HG02885 (cell line): ENCODE measurements around the gene ATP6V0C.

Experiments
- ATAC-seq: cut with Tn5 transposase; IDR thresholded peaks from one replicate; pipeline ENCODE4 v1.9.1; 2021; ENCODE audit warnings: mild to moderate bottlenecking; ENCODE audit not compliant: unreplicated experiment, poor library complexity

ATP6V0C gene

GRCh38 chr16:2487903-2488531, 25.7 kb upstream of the ATP6V0C start:
- no peak for ATAC-seq

DNA sequence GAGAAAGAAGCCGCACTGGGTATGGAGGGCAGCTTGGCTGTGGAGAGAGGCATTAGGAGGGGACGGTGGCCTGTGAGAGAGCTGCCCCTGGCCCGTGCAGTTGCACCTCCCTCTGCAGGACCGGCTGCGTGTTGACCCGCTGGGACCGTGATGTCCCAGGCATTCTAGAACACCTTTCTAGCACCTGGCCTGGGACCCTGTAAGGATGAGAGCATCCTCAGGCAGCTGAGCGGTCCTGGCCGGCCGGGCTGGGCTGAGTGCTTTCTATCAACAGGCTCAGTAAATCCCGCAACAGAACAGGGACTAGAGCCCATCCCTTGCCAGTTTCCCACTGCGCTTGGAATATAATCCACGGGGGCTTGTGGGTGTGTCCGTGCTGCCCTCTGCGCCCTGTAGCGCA, 24.2 kb upstream of the ATP6V0C start:
- ATAC-seq = no peak

- ATAC-seq = no peak
Observed at GRCh38 chr16:2490190-2491105, 23.3 kb upstream of the ATP6V0C start.

DNA sequence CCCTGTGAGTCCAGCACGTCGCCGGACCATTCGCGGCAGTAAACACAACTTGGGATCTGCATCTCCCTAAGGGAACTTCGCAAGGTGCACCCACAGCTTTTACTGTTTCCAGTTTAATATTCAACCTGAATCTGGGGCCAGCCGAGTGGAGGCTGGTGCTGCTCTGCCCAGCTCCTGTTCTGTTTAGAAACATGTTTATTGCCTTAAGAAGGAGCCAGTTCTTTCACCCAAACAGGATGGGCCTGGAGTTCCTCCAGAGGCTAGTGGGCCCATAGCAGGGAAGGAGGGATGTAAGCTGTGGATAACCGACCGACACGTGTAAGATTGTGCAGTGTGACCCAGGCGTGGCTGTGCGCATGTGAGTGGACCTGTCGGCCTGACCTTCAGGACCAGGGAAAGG, 21.5 kb upstream of the ATP6V0C start:
- no peak for ATAC-seq

GRCh38 chr16:2493605-2494004, 20.1 kb upstream of the ATP6V0C start:
- ATAC-seq = no peak

GRCh38 chr16:2494616-2495015, 19.1 kb upstream of the ATP6V0C start:
- no peak for ATAC-seq

DNA sequence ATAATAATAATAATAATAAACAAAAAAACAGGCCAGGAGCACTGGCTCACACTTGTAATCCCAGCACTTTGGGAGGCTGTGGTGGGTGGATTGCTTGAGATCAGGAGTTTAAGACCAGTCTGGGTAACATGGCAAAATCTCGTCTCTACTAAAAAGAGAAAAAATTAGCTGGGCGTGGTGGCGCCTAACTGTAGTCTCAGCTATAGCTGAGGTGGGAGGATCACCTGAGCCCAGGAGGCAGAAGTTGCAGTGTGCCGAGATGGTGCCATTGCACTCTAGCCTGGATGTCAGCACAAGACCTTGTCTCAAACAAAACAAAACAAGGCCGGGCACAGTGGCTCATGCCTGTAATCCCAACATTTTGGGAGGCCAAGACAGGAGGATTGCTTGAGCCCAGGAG, 18.7 kb upstream of the ATP6V0C start:
- no peak for ATAC-seq

DNA sequence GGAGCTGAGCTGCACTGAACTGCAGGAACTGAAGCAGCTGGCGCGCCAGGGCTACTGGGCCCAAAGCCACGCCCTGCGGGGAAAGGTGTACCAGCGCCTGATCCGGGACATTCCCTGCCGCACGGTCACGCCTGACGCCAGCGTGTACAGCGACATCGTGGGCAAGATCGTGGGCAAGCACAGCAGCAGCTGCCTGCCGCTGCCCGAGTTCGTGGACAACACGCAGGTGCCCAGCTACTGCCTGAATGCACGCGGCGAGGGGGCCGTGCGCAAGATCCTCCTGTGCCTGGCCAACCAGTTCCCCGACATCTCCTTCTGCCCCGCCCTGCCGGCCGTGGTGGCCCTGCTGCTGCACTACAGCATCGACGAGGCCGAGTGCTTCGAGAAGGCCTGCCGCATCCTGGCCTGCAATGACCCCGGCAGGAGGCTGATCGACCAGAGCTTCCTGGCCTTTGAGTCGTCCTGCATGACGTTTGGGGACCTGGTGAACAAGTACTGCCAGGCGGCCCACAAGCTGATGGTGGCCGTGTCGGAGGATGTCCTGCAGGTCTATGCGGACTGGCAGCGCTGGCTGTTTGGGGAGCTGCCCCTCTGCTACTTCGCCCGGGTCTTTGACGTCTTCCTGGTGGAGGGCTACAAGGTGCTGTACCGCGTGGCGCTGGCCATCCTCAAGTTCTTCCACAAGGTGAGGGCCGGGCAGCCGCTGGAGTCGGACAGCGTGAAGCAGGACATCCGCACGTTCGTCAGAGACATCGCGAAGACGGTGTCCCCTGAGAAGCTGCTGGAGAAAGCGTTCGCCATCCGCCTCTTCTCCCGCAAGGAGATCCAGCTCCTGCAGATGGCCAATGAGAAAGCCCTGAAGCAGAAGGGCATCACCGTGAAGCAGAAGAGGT, 17.3 kb upstream of the ATP6V0C start:
- no peak for ATAC-seq

GRCh38 chr16:2497116-2497630, 16.6 kb upstream of the ATP6V0C start:
- ATAC-seq = no peak

GRCh38 chr16:2497695-2498484, 15.9 kb upstream of the ATP6V0C start:
- no peak for ATAC-seq

DNA sequence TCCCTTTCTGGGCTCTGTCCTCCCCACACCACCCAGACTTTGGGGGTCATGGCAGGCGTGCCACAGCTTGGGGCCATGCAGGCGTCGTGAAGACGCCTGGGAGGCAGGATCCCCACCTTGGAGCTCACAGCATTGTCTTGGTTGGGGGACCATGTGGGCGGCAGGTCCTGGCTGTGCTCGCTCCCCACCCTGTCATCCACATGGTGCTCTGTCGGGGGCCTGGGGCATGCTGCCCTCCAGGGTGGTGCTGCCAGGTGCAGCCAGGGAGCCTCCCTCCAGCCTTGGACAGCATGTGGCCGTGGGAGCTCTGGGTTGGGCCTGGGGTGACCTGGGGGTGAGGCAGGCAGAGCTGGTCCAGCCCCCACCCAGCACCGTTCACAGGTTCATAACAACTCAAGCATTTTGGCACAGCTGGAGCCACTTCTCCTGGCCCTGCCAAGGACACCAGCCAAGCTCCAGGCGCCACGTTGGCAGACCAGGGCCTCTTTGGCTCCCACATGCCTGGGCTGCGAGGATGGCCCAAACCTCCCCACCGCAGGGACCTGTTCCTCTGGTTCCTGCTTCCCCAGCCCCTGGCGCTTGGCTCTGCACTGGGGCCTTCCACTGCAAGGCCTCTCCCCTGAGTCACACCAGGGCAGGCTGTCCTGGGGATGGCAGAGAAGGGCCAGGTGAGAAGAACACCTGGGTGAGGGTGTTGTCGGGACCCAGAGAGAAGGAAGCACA, 15.1 kb upstream of the ATP6V0C start:
- ATAC-seq = no peak

- ATAC-seq = no peak
Observed at GRCh38 chr16:2499454-2499853, 14.3 kb upstream of the ATP6V0C start.

DNA sequence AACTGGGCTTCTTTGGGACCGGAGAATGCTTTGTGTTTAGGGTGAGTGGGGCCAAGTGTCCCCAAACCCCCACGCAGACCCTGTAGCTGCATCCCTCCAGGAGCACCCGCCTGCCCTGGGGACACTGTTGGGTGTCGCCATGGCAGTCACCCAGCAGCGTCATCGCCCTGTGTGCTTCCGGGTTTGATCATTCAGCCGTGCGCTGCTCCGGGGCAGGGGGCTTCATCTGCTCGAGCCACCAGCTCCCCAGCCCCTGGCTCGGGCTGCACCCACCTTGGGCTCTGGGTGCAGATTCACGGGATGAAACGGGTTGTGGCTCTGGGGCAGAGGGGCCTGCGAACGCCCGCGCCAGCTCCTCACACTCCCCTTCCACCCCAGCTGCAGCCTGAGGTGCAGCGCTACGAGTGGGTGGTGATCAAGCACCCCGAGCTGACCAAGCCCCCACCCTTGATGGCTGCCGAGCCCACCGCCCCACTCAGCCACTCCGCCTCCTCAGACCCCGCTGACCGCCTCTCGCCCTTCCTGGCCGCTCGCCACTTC, 13.8 kb upstream of the ATP6V0C start:
- ATAC-seq = no peak

GRCh38 chr16:2500430-2500917, 13.3 kb upstream of the ATP6V0C start:
- ATAC-seq = no peak

GRCh38 chr16:2500918-2501750, 12.6 kb upstream of the ATP6V0C start:
- ATAC-seq = no peak

DNA sequence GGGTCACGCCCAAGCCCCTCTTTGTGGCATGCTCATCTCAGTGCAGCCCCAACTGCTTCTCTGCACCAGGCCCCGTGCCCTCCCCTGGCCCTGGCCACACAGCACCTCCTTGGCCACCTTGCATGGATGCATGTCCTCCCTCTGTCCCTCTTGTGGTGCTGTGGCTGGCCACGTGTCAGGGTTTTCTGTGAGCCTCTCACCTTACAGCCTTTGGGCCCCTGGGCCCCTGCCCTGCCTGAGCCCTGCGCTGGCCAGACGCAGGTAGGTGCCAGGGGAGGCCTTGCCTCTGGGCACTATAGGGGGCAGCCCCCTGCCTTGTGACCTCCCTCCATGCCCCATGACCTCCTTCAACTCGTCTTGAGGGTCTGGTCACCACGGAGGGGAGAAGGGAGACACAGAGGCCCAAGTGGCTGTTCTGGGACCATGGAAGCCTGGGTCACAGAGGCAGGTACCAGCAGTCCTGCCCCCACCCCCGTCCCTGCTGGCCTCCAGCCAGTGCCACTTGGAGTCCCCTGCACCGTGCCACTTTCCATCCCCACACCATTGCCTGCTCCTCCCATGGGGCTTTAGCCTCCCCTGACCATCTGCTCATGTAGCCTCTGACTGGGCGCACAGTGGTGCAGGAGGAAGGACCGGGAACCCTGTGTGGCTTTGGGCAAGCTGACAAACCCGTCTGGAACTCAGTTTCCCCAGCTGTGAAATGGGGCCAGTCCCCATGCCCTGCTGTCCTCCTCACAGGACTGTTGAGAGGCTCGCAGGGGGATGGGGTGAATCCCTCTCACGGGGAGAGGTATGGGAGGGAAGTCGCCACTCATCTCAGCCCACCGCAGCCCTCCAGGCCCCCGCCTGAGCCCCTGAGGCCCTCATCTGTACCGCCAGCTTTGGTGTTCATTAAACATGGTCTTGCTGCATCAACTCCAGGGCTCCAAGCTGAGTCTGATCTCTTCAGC, 11.5 kb upstream of the ATP6V0C start:
- no peak for ATAC-seq

- ATAC-seq = no peak
Observed at GRCh38 chr16:2505695-2506094, 8.1 kb upstream of the ATP6V0C start.
